Endometrial microvascular endothelial cells (primary cell): ENCODE data around the gene SCARB1. TPM values are rescaled to one million over a fixed set of nuclear protein-coding genes. Genes with fewer than 3 reads are reported as not detected.
"Not testable (repeated sequence)": the region's sequence is repeated elsewhere in the genome, so short reads cannot be mapped to it uniquely, and the experiment has no call there.

Experiments
- in situ Hi-C: cut with HindIII; loops from 2 replicates; pipeline ENCODE4 v1.10.0; 2017; ENCODE audit warnings: low sequenced_read_pairs, low pct_unique_long_range_greater_than_20kb; ENCODE audit errors: inconsistent ontology term
- total RNA-seq: library from RNA; depleted of rRNA; stranded (reverse); fragments of >200 nt; gene quantifications from one replicate; pipeline ENCODE4 v1.2.3, GENCODE V29; 2015; ENCODE audit errors: inconsistent ontology term

The SCARB1 gene
- total RNA-seq: 67.9 TPM

GRCh38 chr12:124863416-124864325 is at the start of gene SCARB1:
TSS of gene SCARB1 (minus strand) at chr12:124863864. CDS start at chr12:124863720, 144 bp downstream.
- in situ Hi-C loops: no loop called here

- in situ Hi-C loops: not testable (repeated sequence)
Observed at GRCh38 chr12:124912529-124913287, 49.0 kb upstream of the SCARB1 start.

- in situ Hi-C loops: not testable (repeated sequence)
Observed at GRCh38 chr12:124911521-124911920, 47.9 kb upstream of the SCARB1 start.

- in situ Hi-C loops: no loop called here
Observed at GRCh38 chr12:124910561-124911478, 47.2 kb upstream of the SCARB1 start.

GRCh38 chr12:124909831-124910560 is 46.3 kb upstream of the SCARB1 start:
- in situ Hi-C loops: no loop called here

GRCh38 chr12:124906606-124907261 is 43.1 kb upstream of the SCARB1 start:
- in situ Hi-C loops: no loop called here

GRCh38 chr12:124904306-124905098 is 40.8 kb upstream of the SCARB1 start:
- in situ Hi-C loops: no loop called here

- in situ Hi-C loops: no loop called here
Observed at GRCh38 chr12:124902916-124903315, 39.3 kb upstream of the SCARB1 start.

- in situ Hi-C loops: no loop called here
Observed at GRCh38 chr12:124901003-124901402, 37.3 kb upstream of the SCARB1 start.

- in situ Hi-C loops: not testable (repeated sequence)
Observed at GRCh38 chr12:124900345-124900795, 36.7 kb upstream of the SCARB1 start.

- in situ Hi-C loops: no loop called here
Observed at GRCh38 chr12:124898923-124899294, 35.2 kb upstream of the SCARB1 start.

- in situ Hi-C loops: no loop called here
Observed at GRCh38 chr12:124898200-124898922, 34.7 kb upstream of the SCARB1 start.

- in situ Hi-C loops: no loop called here
Observed at GRCh38 chr12:124896461-124896860, 32.8 kb upstream of the SCARB1 start.

GRCh38 chr12:124893792-124894516 is 30.3 kb upstream of the SCARB1 start:
- in situ Hi-C loops: no loop called here

GRCh38 chr12:124888260-124888659 is 24.6 kb upstream of the SCARB1 start:
- in situ Hi-C loops: no loop called here

- in situ Hi-C loops: not testable (repeated sequence)
Observed at GRCh38 chr12:124887766-124888165, 24.1 kb upstream of the SCARB1 start.
